HG02798 (cell line): ENCODE data around the gene SPARC.
"Not testable (repeated sequence)": the region's sequence is repeated elsewhere in the genome, so short reads cannot be mapped to it uniquely, and the experiment has no call there.

ENCODE experiments used
- ATAC-seq: cut with Tn5 transposase; IDR thresholded peaks from one replicate; pipeline ENCODE4 v1.9.1; 2021; ENCODE audit warnings: mild to moderate bottlenecking; ENCODE audit not compliant: unreplicated experiment, poor library complexity

SPARC gene, protein sequence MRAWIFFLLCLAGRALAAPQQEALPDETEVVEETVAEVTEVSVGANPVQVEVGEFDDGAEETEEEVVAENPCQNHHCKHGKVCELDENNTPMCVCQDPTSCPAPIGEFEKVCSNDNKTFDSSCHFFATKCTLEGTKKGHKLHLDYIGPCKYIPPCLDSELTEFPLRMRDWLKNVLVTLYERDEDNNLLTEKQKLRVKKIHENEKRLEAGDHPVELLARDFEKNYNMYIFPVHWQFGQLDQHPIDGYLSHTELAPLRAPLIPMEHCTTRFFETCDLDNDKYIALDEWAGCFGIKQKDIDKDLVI

DNA sequence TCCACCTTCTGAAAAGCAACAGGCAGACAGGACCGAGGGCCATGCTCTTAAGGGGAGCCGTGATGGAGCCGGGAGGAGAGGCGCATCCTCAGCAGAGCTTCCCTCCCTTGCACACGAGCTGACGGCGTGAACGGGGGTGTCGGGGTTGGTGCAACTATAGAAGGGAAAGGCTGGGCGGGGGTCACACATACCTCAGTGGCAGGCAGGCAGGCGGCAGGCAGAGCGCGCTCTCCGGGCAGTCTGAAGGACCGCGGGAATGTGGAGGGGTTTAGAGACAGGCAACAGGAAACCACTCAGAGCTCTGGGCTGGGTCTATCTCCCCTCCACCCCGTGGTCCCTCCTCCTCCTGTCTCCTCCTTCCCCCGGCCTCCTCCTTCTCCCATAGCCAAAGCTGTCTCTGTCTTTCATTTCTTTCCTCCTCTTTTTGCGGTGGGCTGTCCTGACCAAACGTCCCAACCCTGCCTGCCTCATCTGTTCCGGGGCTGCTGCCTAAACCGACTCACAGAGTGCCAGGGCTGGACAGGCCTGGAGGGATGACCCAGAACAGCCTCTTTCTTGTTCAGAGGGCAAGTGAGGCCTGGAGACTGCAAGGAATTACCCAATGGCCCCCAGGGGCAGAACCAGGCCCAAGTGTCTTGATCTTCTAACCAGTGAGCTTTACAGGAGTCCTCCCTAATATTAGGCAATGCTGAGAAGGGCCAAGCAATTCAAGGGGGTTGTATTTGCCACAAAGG is at the start of gene SPARC:
TSS of gene SPARC (minus strand) at position 242 of the 734 bp plus-strand sequence. CDS start 10,727 bp downstream, outside the sequence.
- ATAC-seq = peak; percentile 70

DNA sequence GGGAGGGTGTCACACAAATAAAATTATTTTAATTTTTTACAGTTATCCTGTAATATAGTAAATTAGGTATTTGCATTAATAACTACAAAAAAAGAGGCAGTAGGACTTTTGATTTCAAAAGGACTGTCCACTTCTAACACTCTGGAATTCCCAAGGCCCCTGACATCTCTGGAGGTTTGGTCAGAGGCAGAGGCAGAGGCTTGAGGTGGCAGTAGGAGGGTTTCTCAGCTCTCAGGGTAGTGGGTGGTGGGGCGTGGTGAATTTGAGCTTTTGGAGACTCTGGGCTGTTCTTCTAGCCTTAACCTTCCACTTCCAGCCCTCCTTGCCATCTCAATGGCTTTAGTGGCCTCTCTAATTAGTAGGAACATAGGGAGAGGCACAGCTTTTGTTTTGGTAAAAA is 48.9 kb upstream of the SPARC start:
- no peak for ATAC-seq

DNA sequence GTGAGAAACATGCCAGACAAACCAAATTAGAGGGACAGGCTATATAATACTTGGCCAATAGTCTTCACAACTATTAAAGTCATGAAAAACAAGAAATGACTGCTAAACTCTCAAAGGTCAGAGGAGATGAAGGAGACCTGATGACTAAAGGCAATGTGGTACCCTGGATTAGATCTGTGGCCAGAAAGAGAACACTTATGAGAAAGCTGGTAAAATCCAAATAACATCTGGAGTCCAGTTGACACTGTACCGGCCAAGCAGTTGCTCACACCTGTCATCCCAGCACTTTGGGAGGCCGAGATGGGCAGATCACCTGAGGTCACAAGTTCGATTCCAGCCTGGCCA is 47.3 kb upstream of the SPARC start:
- no peak for ATAC-seq

DNA sequence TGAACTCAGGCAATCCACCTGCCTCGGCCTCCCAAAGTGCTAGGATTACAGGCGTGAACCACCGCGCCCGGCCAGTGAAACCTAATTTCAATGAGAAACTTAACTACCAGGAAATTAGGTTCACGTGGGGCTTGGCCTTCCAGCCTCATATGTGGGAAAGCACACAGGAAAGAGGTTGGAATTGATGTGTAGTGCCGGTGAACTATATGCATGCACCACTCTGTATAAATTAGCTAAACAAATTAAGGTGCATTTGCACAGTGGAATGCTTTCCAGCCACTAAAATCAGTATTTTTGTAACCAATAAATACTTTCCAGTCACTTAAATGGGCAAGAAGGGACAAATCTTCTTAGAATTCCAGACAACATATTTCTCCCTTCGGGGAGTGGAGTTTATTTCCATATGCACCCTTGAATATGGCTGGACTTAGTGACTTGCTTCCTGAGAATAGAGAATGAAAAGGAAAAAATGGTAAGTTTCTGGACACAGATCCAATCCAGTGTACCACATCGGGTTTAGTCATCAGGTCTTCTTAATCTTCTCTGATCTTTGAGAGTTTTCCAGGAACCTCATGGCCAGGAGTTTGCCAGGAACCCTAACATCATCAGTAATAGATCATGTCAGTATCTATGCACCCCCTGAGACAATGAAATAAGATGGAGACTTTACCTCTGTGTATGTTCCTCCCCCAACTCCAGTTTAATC is 46.8 kb upstream of the SPARC start:
- ATAC-seq = no peak

DNA sequence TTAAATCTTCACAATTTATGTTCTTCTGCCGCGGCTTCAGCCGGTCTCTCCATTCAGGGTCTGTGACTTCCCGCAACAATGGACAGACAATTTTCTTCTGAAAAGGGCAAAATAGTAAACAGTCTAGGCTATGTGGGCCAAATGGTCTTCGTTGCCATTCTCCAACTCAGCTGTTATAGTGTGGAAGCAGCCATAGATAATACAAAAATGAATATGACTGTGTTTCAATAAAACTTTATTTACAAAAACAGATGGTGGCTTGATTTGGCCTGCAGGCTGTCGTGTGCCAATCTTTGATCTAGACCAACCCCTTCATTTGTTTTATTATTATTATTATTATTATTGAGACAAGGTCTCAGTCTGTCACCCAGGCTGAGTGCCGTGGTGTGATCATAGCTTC is 43.7 kb upstream of the SPARC start:
- no peak for ATAC-seq

DNA sequence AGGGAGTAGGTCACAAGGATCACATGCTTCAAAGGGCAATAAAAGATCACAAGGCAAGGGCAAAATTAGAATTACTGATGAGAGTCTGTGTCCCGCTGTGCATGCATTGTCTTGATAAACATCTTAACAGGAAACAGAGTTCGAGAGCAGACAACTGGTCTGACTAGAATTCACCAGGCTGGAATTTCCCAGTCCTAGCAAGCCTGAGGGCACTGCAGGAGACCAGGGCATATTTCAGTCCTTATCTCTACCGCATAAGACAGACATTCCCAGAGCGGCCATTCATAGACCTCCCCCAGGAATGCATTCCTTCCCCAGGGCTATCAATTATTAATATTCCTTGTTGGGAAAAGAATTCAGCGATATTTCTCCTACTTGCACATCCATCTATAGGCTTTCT is 42.9 kb upstream of the SPARC start:
- not testable (repeated sequence) for ATAC-seq

DNA sequence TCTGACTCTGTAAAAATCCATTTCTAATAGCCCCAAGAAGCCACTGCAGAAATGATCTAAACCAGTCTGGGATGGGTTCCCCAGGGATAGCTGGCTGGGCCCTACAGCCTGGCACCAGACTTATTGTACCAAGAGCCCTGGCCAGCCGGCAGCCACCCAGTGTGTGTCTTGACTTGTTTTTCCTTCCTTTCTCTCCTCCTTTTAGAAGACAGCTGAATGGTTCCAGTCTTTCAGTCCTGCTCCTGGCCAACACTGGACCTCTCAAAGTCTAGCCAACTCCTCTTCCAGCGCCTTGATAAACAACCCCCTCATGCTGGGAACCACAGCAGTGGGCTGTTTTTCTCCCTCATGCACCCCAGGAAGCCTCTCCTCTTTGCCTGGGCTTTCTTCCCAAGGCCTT is 37.6 kb upstream of the SPARC start:
- no peak for ATAC-seq

DNA sequence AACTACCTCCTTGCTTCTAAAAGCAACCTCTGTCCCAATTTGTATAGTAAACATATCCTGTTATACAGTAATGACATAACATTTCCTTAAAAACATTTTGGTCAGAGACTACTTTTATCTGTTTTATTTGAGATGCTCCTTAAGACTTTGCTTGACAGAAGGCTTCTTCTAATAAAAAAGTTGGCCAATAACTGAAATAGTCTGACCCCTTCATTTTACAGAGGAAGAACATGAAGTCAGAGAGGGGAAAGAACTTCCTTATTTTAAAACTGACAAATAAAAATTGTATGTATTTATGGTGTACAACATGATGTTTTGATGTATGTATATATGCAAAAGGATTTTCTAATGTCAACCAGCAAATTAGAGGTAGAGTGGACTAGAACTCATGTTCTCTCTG is 35.8 kb upstream of the SPARC start:
- ATAC-seq = no peak

DNA sequence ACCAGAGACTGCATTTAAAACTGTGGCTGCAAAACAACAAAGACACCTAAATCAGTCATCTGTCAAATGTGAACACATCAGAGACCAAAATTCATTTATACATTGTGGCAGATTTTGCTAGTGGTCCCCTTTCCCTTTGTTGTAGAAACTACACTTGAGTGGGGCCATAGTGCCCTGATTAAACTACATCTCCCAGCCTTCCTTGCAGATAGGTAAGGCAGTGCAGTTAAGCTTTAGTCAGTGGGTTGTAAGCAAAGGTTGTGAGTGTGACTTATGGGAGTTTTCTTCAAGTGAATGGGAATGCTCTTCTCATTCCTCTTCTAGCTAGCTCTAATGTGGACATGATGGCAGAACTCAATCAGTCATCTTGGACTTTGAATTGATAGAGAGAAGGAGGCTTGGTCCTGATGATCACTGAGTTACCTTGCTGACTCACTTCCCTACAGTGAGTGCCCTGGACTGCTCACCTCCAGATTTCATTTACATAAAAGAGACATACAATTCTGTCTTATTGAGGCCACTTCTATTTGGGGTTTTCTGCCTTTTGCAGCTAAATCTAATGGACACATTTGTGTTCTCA is 35.2 kb upstream of the SPARC start:
- no peak for ATAC-seq

DNA sequence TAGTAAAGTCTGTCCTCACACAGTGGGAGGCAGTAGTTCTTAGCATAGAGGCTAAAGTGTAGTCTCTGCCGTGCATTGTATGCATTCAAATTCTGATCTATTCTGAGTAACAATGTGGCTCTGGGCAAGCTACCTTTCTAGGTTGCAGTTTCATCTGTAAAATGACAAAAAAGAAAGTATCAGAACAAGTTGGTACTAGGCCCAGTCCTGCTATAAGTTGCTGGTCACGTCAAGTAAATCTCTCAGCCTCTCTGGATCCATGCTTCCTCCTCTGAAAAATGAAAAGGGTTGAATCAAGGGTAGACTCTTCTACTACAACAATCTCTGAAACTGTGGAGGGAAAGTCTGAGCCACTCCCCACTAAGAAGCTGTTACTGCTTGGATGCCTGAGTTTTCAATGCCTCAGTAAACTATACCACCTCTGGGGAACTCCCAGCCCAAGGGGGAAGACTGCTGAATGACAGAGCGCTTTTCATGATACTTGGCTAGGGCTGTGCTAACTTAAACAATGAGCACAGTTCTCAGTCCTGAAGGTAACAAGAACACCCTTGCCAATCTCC is 34.5 kb upstream of the SPARC start:
- peak; percentile 83 for ATAC-seq

DNA sequence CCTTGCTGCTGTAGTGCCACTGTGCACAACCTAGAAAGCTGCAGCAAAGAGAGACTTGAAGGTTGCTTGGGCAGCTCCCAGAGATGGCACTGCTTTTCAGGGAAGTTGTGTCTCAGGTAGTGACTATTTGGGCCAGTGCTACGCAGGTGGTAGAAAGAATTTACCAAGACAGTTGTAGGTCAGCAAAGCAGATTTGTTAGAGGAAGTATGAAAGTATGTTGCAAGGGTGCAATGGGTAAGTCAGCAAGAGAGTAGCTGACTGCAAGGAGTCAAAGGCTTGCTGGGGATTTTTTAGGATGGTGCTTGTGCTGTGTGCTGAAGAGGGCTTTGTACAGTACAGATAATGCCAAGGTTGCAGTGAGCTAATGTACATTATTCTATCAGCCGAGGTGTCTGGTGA is 33.5 kb upstream of the SPARC start:
- no peak for ATAC-seq

DNA sequence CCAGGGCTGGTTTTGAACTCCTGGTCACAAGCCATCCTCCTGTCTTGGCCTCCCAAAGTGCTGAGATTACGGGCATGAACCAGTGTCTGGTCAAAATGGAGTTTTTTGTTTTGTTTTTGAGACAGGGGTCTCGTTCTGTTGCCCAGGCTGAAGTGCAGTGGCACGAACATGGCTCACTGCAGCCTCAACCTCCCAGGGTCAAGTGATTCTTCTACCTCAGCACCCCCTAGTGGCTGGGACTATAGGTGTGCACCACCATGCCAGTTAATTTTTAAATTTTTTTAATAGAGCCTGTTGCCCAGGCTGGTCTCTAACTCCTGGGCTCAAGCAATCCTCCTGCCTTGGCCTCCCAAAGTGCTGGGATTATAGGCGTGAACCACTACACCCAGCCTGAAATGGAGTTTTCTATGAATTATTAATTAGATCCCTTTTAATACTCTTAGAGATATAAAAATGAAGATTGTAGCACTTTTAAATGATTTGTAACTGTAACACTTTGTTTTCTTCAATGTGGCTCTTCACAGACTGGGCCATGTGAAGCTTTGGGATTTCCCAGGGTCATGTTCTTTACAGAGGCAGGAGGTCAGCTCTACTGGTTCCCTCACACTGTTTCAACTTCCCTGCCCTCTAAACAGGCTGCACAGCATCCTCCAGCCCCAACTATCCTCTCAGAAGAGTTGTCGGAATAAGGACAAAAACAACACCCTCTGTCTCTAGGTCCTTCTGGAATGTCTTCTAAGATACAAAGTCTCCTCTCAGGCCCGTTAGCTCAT is 32.7 kb upstream of the SPARC start:
- ATAC-seq = no peak

DNA sequence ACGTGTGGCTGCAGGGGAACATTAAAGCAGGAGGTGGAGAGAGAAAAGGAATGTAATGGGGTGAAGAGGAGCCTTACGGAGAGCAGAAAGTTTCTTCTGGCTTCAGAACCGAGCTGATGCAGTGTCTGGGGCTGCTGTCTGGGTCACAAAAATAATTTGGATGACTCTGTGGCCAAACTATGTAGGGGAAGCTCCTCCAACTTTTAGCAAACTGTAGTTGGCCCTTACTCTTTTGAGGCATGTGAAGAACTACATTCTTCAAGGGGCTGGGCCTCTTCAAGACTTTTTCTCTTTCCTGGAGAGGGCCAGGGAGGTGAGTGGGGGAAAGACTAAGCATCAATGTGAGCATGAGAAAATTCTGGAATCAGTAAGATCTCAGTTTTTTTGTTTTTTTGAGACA is 31.9 kb upstream of the SPARC start:
- ATAC-seq = no peak

DNA sequence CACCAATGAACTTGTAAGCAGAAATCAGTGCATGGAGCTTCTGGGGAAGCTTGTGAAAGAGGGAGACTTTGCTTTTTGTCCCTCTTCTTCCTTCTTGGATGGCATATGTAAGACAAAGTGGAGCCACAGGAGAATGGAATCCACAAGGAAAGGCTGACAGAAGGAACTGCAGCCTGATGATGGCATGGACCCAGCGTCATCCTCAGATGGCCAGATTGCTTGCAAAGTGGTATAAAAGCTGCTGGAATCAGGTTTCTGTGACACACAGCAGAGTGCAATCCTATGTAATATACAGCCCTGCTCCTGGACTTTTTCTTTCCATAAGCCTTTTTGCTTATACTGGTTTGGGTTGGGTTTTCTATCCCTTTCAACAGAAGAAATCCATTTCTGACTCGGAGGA is 31.4 kb upstream of the SPARC start:
- ATAC-seq = no peak

DNA sequence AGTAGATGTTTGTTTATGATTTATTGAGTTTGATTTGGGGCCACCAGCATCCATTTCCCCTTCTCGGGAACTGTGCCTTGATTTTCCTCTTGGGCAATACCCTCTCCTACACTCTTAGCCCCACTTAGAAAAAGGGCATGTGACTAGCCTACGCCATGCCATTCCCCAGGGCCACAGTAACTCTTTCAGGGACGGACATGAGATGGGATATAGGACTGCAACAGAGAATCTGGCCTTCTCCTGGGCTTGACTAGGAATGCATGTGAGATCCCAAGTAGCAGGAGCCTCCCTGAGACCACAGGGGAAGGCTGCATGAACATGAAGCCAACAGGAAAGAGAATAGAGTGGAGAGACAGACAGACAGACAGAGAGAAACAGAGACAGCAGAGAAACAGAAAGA is 30.7 kb upstream of the SPARC start:
- no peak for ATAC-seq

DNA sequence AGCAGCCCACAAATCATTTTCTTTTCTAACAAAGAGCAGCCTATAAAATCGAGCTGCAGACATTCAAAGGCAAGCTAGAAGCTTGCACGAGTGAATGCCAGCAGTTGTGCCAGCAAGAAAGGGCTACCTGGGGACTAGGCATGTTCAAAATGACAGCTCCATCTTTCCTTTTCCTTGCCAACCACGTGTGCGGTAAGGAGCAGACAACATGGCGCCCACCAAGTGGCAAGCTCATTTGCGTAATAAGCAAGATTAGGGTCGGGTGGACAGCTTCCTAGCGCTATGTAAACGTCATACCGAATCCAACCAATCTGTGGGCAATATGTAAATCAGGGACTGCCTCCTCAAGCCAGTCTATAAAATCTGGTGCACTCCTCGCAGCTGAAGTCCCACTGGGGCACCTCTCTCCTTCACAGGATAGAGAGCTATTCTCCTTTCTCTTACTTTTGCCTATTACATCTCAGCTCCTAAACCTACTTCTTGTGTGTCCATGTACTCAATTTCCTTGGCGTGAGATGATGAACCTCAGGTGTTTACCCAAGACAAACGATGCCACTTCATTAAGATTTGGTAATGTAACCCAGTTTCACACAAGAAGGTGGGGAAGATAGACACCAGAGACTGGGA is 22.5 kb upstream of the SPARC start:
- no peak for ATAC-seq

DNA sequence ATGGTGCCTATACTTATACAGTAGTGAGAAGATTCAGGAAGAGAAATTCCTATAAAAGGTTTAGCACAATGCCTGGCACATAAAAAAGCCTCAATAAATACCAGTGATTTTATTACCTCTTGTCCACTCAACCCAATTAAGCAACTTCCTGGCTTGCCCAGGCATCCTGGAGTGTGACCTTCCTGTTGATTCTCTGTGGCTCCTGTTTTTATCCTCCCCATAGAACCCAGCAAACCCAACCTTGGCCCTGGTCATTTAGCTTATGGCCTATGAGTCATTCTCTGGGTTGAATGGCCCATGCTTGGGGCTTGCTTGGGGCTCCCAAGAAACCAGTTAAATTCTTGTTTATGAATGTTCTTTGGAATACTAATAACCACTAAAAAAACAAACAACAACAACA is 21.4 kb upstream of the SPARC start:
- no peak for ATAC-seq

DNA sequence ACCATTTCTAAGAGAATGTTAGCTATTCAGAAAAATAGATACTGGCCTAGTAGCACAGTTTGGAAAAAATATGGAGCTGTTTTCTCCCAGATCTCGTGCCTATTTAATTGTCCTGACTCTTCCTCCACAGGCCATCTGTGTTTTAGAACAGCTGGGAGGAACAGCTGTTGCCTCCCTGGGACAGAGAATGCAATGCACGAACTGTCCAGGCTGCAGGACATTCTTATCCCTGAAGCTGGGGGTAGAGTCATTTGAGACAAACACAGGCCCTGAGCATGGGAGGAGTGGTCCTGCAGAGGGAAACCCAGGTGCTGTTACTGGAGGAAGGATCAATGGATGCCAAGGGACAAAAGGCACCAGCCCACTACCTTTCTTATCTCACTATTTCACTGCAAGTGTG is 20.9 kb upstream of the SPARC start:
- ATAC-seq = no peak

DNA sequence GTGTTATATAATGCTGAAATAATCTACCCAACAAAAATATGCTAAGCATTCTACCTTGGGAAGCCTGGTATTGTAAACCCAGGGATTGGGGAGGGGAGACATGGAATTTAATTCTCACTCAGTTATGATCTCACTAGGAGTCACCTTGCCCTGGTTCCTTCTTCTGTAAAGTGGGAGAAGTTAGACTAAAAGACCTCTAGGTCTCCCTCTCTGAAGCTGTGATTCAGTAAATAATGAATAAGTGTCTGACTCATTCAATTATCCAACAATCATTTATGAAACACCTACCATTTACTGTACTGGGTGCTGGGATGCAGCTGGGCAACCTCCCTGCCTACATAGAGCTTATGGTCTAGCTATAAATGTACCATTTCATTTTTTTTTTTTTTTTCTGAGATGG is 20.2 kb upstream of the SPARC start:
- no peak for ATAC-seq

DNA sequence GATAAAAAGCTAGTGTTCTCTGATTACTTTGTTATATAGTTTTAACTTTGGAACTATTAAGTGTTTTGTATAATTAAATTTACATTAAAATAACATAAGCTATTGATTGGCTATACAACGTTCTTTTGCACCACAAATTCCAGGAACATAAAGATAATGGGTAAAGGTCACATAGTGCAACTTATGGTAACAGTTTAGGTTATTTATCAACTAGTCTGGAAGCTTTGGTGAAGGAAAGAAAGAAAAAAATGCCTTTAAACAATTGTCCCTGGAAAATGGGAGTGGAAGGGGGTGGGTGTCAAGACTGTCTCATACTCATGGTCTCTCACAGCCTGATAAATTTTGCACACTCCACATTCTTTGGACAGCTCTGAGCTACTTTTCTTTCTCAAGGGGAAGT is 17.1 kb upstream of the SPARC start:
- no peak for ATAC-seq
